Thyroid gland (tissue), 4 donors: ENCODE data around the gene RSL24D1. TPM values are rescaled to one million over a fixed set of nuclear protein-coding genes. Genes with fewer than 3 reads are reported as not detected.
A peak's percentile ranks its signal among the peaks of the same experiment; 100 is the strongest.

Experiments used
- DNase-seq, 2 donors: peaks; one replicate each; pipeline ENCODE4 v3.0.0-alpha.2; 2019
- H3K27ac ChIP-seq, 3 donors: fragments of 200-600 bp; sonication (generic); 1 replicate in 2 of 3; 2 replicates in 1 of 3; pipeline ENCODE4 v1.5.1; 2016 to 2019; ENCODE audit warnings: mild to moderate bottlenecking in 1 of 3, moderate library complexity in 1 of 3
- H3K27me3 ChIP-seq: fragments of 200-600 bp; sonication (generic); one replicate; pipeline ENCODE4 v1.5.1; 2019
- H3K36me3 ChIP-seq, 2 donors: fragments of 200-600 bp; sonication (generic); one replicate each; pipeline ENCODE4 v1.5.1; 2016 to 2019
- H3K4me1 ChIP-seq, 2 donors: fragments of 200-600 bp; sonication (generic); one replicate each; pipeline ENCODE4 v1.5.1; 2017 to 2019
- H3K4me3 ChIP-seq, 3 donors: fragments of 200-600 bp; sonication (generic); replicated peaks in 1 of 3; 1 replicate in 2 of 3; 2 replicates in 1 of 3; pipeline ENCODE4 v1.5.1; 2016; ENCODE audit warnings: mild to moderate bottlenecking in 1 of 3
- H3K9me3 ChIP-seq: fragments of 200-600 bp; sonication (generic); one replicate; pipeline ENCODE4 v1.5.1; 2017
- CTCF ChIP-seq, 6 experiments: fragments of 200-600 bp in 3 of 6; fragments of 450-650 bp in 3 of 6; sonication (generic) in 3 of 6; IDR thresholded peaks; one replicate each; pipeline ENCODE4 v1.5.1; 2016 to 2019; ENCODE audit warnings: antibody characterized with exemption in 6 of 6, mild to moderate bottlenecking in 2 of 6, inconsistent platforms in 1 of 6, moderate library complexity in 1 of 6
- POLR2A ChIP-seq, 2 donors: fragments of 450-650 bp; IDR thresholded peaks; one replicate each; pipeline ENCODE4 v1.6.1; 2017; ENCODE audit warnings: antibody characterized with exemption in 2 of 2, mild to moderate bottlenecking in 2 of 2, moderate library complexity in 1 of 2
- WGBS, 2 donors: methylation state at CpG; one replicate each; pipeline ENCODE4 v1.1.5; 2017; 5-methylcytosine and 5-hydroxymethylcytosine counted together
- intact Hi-C: fragments of 100-400 bp; cut with DNase I; formaldehyde crosslinking; loops from one replicate; pipeline ENCODE4 v1.15.1; 2023
- total RNA-seq, 4 donors: library from RNA; depleted of rRNA; stranded (reverse); fragments of >200 nt; gene quantifications; one replicate each; pipeline ENCODE4 v1.2.3, GENCODE V29; 2016

The RSL24D1 gene
- total RNA-seq, 4 donors from 2014 or later, result 42.4 to 127 (median 70.3) TPM

GRCh38 chr15:55220606-55221005 is 23.9 kb upstream of the RSL24D1 start:
- intact Hi-C loops, result no loop called here
- no peak for TF ChIP-seq CTCF (IDR thresholded peaks at IDR 0.05)
- TF ChIP-seq POLR2A (IDR thresholded peaks at IDR 0.05), result no peak
- H3K27ac ChIP-seq, result peak overlapping the region; percentile 47 to 79 (median 71)

GRCh38 chr15:55218056-55218455 is 21.3 kb upstream of the RSL24D1 start:
- Histone ChIP-seq H3K4me1 (peaks cover 12 to 16% of the 10 kb centered on the region in 2 donors), H3K4me3 (no peak overlapping the region), H3K27ac (no peak overlapping the region), H3K27me3 (no peaks in the 10 kb centered on the region), H3K9me3 (no peaks in the 10 kb centered on the region), H3K36me3 (no peaks in the 10 kb centered on the region)
- TF ChIP-seq POLR2A (IDR thresholded peaks at IDR 0.05), result no peak
- TF ChIP-seq CTCF (IDR thresholded peaks at IDR 0.05), result no peak
- DNase-seq, result no peak
- WGBS, 2 donors, result 73 to 86% methylated on average over 2 of the region's 2 CpGs
- intact Hi-C loops, result loop anchor here (2.0 to 10.0 kb wide), 2 partner anchors 73 to 217 kb away; no protein-coding TSS in a partner anchor

More at GRCh38 chr15:55220606-55221005, 23.9 kb upstream of the RSL24D1 start:
- DNase-seq, result no peak
- H3K4me1 ChIP-seq, result peaks cover 12 to 16% of the 10 kb centered on the region in 2 donors
- H3K36me3 ChIP-seq, result no peaks in the 10 kb centered on the region
- no peaks in the 10 kb centered on the region for H3K27me3 ChIP-seq
- H3K4me3 ChIP-seq, result no peak overlapping the region
- H3K9me3 ChIP-seq, result no peaks in the 10 kb centered on the region

DNA sequence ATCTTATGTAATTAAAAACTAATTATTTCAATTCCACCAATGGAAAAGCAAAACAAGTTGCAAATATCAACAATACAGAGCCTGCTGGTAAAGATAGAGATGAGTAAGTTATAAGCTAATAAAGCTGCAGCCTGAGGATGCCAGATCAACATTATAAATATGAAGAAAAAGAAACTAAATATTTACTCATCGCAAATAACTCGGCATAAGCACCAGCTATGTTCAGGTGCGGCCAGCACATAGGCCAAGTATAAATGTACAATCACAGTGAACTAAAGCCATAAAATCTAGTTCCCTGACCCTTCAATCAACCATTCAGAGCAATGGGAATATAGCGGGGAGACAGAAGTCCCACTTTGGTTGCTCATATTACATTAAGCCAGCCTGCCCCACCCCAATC is 7.7 kb upstream of the RSL24D1 start:
- no peaks in the 10 kb centered on the region for H3K27me3 ChIP-seq
- peaks cover 4 to 6% of the 10 kb centered on the region in 2 donors for H3K36me3 ChIP-seq
- intact Hi-C loops, result no loop called here
- no peak overlapping the region for H3K27ac ChIP-seq
- no peaks in the 10 kb centered on the region for H3K4me1 ChIP-seq
- H3K4me3 ChIP-seq, result no peak overlapping the region
- DNase-seq, result no peak
- TF ChIP-seq CTCF (IDR thresholded peaks at IDR 0.05), result no peak
- no peak for TF ChIP-seq POLR2A (IDR thresholded peaks at IDR 0.05)
- H3K9me3 ChIP-seq, result no peaks in the 10 kb centered on the region
- WGBS, 2 donors, result 97 to 98% methylated on average over 4 of the region's 4 CpGs

- H3K27ac ChIP-seq, result no peak overlapping the region
- no peaks in the 10 kb centered on the region for H3K27me3 ChIP-seq
- peaks cover 4 to 6% of the 10 kb centered on the region in 2 donors for H3K36me3 ChIP-seq
- intact Hi-C loops, result no loop called here
- no peak for TF ChIP-seq POLR2A (IDR thresholded peaks at IDR 0.05)
- no peak for TF ChIP-seq CTCF (IDR thresholded peaks at IDR 0.05)
- peaks cover 0 to 6% of the 10 kb centered on the region in 2 donors for H3K4me1 ChIP-seq
- H3K4me3 ChIP-seq, result no peak overlapping the region
- WGBS, 2 donors, result 94 to 97% methylated on average over 1 of the region's 1 CpG
- H3K9me3 ChIP-seq, result no peaks in the 10 kb centered on the region
- DNase-seq, result no peak
These were observed 5.5 kb upstream of the RSL24D1 start for GRCh38 chr15:55202206-55202605.

DNA sequence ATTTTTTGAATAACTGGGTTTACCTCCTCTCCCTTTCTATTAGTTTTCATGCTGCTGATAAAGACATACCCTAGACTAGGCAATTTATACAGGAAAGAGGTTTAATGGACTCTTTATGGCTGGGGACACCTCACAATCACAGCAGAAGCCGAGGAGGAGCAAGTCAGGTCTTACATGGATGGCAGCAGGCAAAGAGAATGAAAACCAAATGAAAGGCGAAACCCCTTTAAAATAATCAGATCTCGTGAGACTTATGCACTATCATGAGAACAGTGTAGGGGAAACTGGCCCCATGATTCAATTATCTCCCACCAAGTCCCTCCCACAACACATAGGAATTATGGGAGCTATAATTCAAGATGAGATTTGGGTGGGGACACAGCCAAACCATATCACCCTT is 2.0 kb upstream of the RSL24D1 start:
- Histone ChIP-seq H3K27ac (no peak overlapping the region), H3K36me3 (no peaks in the 10 kb centered on the region), H3K4me1 (peaks cover 4 to 19% of the 10 kb centered on the region in 2 donors), H3K9me3 (no peaks in the 10 kb centered on the region), H3K27me3 (no peaks in the 10 kb centered on the region), H3K4me3 (no peak overlapping the region)
- 96 to 97% methylated on average over 3 of the region's 3 CpGs for WGBS, 2 donors
- no peak for DNase-seq
- TF ChIP-seq CTCF (IDR thresholded peaks at IDR 0.05), result no peak
- no peak for TF ChIP-seq POLR2A (IDR thresholded peaks at IDR 0.05)
- intact Hi-C loops, result no loop called here
